ENCODE results near the gene DTNBP1.

- TF ChIP-seq, protein P1, sequence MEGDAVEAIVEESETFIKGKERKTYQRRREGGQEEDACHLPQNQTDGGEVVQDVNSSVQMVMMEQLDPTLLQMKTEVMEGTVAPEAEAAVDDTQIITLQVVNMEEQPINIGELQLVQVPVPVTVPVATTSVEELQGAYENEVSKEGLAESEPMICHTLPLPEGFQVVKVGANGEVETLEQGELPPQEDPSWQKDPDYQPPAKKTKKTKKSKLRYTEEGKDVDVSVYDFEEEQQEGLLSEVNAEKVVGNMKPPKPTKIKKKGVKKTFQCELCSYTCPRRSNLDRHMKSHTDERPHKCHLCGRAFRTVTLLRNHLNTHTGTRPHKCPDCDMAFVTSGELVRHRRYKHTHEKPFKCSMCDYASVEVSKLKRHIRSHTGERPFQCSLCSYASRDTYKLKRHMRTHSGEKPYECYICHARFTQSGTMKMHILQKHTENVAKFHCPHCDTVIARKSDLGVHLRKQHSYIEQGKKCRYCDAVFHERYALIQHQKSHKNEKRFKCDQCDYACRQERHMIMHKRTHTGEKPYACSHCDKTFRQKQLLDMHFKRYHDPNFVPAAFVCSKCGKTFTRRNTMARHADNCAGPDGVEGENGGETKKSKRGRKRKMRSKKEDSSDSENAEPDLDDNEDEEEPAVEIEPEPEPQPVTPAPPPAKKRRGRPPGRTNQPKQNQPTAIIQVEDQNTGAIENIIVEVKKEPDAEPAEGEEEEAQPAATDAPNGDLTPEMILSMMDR (tag by site-specific recombination; IDR thresholded peaks at IDR 0.05), result no peak
- TF ChIP-seq ZBTB1 (tag by site-specific recombination; IDR thresholded peaks at IDR 0.05) (no peak), YY1 (tag by site-specific recombination; IDR thresholded peaks at IDR 0.05) (no peak), TCF7L2 (IDR thresholded peaks at IDR 0.05; ENCODE audit: borderline replicate concordance, low read depth, low read length) (no peak), ZNF121 (tag by site-specific recombination; IDR thresholded peaks at IDR 0.05) (no peak), ZNF2 (tag by site-specific recombination; IDR thresholded peaks at IDR 0.05) (no peak), ZNF114 (tag by site-specific recombination; IDR thresholded peaks at IDR 0.05) (no peak), ZNF223 (tag by site-specific recombination; IDR thresholded peaks at IDR 0.05) (no peak)
These were observed 82.5 kb downstream of the DTNBP1 start for GRCh38 chr6:15580326-15580725.

Measured in HEK293 (cell line).